Measurements from ENCODE around the gene SLC7A6.

Gene SLC7A6
- long read RNA-seq, donor 1, result 0 reads
- long read RNA-seq, donor 2, result 0 reads
- long read RNA-seq, donor 3, result 0 reads
- long read RNA-seq, donor 4, full-length matches to known transcripts, result 1 of 1 reads
- long read RNA-seq, donor 4, partial matches to known transcripts, result 0 of 1 reads
- long read RNA-seq, donor 4, other reads (novel, unspliced or antisense), result 0 of 1 reads
- long read RNA-seq, donor 5, partial matches to known transcripts, result 0 of 1 reads
- long read RNA-seq, donor 5, other reads (novel, unspliced or antisense), result 0 of 1 reads
- long read RNA-seq, donor 6, full-length matches to known transcripts, result 1 of 6 reads
- long read RNA-seq, donor 6, partial matches to known transcripts, result 0 of 6 reads
- long read RNA-seq, donor 6, other reads (novel, unspliced or antisense), result 5 of 6 reads
- long read RNA-seq, donor 7, result 0 reads
- long read RNA-seq, donor 8, full-length matches to known transcripts, result 1 of 1 reads
- long read RNA-seq, donor 8, partial matches to known transcripts, result 0 of 1 reads
- long read RNA-seq, donor 8, other reads (novel, unspliced or antisense), result 0 of 1 reads

- DNase-seq, result peak; percentile 86
Measured at GRCh38 chr16:68264128-68265077, at the start of gene SLC7A6. Gene SLC7A6 (plus strand): TSS chr16:68264526. CDS start chr16:68274727, 10,201 bp downstream.

GRCh38 chr16:68214726-68215125 is 49.6 kb upstream of the SLC7A6 start:
- no peak for DNase-seq

- DNase-seq, result no peak
Measured at GRCh38 chr16:68215302-68215701, 49.0 kb upstream of the SLC7A6 start.

- DNase-seq, result no peak
Measured at GRCh38 chr16:68216240-68216639, 48.1 kb upstream of the SLC7A6 start.

- DNase-seq, result no peak
Measured at GRCh38 chr16:68217506-68217905, 46.8 kb upstream of the SLC7A6 start.

GRCh38 chr16:68219725-68220351 is 44.5 kb upstream of the SLC7A6 start:
- no peak for DNase-seq

- no peak for DNase-seq
Measured at GRCh38 chr16:68223072-68223471, 41.3 kb upstream of the SLC7A6 start.

- DNase-seq, result no peak
Measured at GRCh38 chr16:68226116-68226515, 38.2 kb upstream of the SLC7A6 start.

GRCh38 chr16:68227183-68227793 is 37.0 kb upstream of the SLC7A6 start:
- no peak for DNase-seq

GRCh38 chr16:68227850-68228553 is 36.3 kb upstream of the SLC7A6 start:
- DNase-seq, result no peak

- no peak for DNase-seq
Measured at GRCh38 chr16:68228652-68229051, 35.7 kb upstream of the SLC7A6 start.

GRCh38 chr16:68229431-68230175 is 34.7 kb upstream of the SLC7A6 start:
- peak; percentile 38 for DNase-seq

GRCh38 chr16:68230176-68230571 is 34.2 kb upstream of the SLC7A6 start:
- DNase-seq, result no peak

GRCh38 chr16:68230956-68231355 is 33.4 kb upstream of the SLC7A6 start:
- DNase-seq, result no peak

GRCh38 chr16:68231384-68232136 is 32.8 kb upstream of the SLC7A6 start:
- no peak for DNase-seq

GRCh38 chr16:68232335-68232734 is 32.0 kb upstream of the SLC7A6 start:
- DNase-seq, result no peak

GRCh38 chr16:68233085-68233834 is 31.1 kb upstream of the SLC7A6 start:
- no peak for DNase-seq

- DNase-seq, result no peak
Measured at GRCh38 chr16:68233835-68234187, 30.5 kb upstream of the SLC7A6 start.
